ENCODE results near the gene TAS2R10.

DNA sequence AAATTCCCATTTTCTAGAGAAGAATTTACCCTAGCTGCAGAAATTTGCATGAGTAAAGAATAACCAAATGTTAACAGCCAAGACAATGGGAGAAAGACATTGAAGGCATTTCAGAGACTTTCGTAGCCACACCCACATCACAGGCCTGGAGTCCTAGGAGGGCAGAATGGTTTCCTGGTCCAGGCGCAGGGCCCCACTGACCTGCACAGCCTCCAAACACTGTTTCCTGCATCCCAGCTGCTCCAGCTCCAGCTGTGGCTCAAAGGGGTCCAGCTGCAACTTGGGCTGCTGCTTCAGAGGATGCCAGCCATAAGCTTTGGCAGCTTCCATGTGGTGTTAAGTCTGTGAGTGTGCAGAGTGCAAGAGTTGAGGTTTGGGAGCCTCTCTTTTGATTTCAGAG, 29.6 kb upstream of the TAS2R10 start:
- TF ChIP-seq, protein P1, sequence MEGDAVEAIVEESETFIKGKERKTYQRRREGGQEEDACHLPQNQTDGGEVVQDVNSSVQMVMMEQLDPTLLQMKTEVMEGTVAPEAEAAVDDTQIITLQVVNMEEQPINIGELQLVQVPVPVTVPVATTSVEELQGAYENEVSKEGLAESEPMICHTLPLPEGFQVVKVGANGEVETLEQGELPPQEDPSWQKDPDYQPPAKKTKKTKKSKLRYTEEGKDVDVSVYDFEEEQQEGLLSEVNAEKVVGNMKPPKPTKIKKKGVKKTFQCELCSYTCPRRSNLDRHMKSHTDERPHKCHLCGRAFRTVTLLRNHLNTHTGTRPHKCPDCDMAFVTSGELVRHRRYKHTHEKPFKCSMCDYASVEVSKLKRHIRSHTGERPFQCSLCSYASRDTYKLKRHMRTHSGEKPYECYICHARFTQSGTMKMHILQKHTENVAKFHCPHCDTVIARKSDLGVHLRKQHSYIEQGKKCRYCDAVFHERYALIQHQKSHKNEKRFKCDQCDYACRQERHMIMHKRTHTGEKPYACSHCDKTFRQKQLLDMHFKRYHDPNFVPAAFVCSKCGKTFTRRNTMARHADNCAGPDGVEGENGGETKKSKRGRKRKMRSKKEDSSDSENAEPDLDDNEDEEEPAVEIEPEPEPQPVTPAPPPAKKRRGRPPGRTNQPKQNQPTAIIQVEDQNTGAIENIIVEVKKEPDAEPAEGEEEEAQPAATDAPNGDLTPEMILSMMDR (IDR thresholded peaks at IDR 0.05), result no peak
- TF ChIP-seq POLR2AphosphoS5 (IDR thresholded peaks at IDR 0.05) (no peak), POLR2A (IDR thresholded peaks at IDR 0.05) (no peak)
